HUES6 (cell line): Measurements from ENCODE around the gene PTPN20.
"Not testable (repeated sequence)": the region's sequence is repeated elsewhere in the genome, so short reads cannot be mapped to it uniquely, and the experiment has no call there.

Experiments used
- H3K27ac ChIP-seq: 2 replicates; pipeline ENCODE4 v1.7.0; 2013; ENCODE audit warnings: low read depth, mild to moderate bottlenecking, low read length, inconsistent platforms
- H3K27me3 ChIP-seq: 2 replicates; pipeline ENCODE4 v1.6.1; 2013; ENCODE audit warnings: low read length; ENCODE audit not compliant: control insufficient read depth, insufficient read depth
- H3K36me3 ChIP-seq: 2 replicates; pipeline ENCODE4 v1.6.1; 2013; ENCODE audit warnings: low read length; ENCODE audit not compliant: control insufficient read depth, insufficient read depth
- H3K4me1 ChIP-seq: 2 replicates; pipeline ENCODE4 v1.6.1; 2013; ENCODE audit warnings: low read length; ENCODE audit not compliant: control insufficient read depth, insufficient read depth
- H3K4me3 ChIP-seq: 2 replicates; pipeline ENCODE4 v1.5.1; 2013; ENCODE audit warnings: low read depth, low read length
- H3K9ac ChIP-seq: one replicate; pipeline ENCODE4 v1.6.1; 2013; ENCODE audit warnings: mild to moderate bottlenecking, low read length
- H3K9me3 ChIP-seq: 2 replicates; pipeline ENCODE4 v1.6.1; 2013; ENCODE audit warnings: low read depth, low read length; ENCODE audit not compliant: control insufficient read depth, insufficient read depth

PTPN20 gene

DNA sequence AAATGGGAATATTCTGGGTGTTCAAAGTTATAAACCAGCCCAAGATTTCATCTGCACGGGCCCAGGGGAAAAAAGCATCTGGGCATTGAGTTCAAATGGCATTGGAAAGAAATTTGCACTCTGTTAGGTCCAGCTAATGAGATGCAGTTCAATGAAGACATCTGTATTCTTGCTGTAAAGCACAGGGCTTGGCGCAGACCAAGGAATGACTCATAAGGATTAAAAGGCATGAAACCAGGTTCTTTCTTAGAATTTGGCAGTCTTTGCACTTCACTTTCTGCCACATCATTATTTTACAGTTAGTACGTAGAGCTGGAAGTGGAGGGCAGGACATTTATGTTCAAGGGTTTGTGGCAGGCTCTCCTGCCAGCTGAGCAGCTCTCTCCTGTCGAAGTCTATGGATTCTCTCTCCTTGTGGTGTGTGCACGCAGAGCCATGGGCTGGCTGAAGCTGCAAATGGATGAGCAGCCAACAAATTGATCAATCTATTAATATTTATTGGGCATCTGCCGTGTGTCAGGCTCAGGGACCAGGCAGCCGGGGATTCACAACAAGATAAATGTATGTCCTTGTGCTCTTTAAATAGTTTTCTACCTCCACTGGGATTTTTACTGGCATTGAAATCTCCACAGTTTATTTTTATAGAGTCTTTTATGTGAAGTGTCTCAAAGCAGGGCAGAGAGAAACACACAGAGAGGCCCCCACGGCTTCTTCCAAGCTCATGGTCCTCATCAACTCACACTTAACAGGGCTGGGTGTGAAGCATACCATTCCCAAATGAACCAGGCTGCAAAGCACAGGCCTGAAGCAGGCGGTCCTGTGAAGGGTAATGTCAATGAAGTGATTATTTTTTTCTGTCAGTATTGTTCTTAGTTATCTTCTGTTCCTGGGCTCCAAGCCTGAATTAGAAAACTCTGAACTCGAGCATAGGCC lies 3.8 kb upstream of the PTPN20 start:
- not testable (repeated sequence) for H3K27me3 ChIP-seq, H3K36me3 ChIP-seq, H3K9me3 ChIP-seq, H3K9ac ChIP-seq, H3K4me3 ChIP-seq, H3K4me1 ChIP-seq, H3K27ac ChIP-seq

GRCh38 chr10:46922498-46922897 lies 11.3 kb downstream of the PTPN20 start:
- H3K4me1 ChIP-seq, H3K27ac ChIP-seq, H3K27me3 ChIP-seq, H3K9me3 ChIP-seq, H3K9ac ChIP-seq, H3K4me3 ChIP-seq, H3K36me3 ChIP-seq: not testable (repeated sequence)

DNA sequence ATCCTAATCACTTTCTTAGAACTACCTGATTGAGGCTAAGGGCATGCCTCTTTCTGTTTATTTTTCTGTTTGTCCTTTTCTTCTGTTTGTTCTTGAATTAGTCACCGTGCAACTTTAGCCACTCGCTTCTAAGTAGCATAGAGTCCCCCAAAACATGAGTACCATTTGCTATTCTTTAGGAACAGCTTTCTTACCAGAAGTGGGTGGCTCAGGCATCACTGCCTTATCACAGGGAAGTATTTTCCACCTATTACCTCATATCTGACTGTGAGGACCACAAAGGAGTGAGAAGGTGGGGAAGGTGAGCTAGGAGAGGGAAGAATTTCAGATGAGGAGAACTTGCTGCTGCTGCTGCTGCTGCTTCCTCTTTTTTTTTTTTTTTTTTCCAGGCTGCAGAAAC lies 13.9 kb downstream of the PTPN20 start:
- H3K27ac ChIP-seq, H3K9ac ChIP-seq, H3K4me3 ChIP-seq, H3K4me1 ChIP-seq, H3K9me3 ChIP-seq, H3K36me3 ChIP-seq, H3K27me3 ChIP-seq: not testable (repeated sequence)

DNA sequence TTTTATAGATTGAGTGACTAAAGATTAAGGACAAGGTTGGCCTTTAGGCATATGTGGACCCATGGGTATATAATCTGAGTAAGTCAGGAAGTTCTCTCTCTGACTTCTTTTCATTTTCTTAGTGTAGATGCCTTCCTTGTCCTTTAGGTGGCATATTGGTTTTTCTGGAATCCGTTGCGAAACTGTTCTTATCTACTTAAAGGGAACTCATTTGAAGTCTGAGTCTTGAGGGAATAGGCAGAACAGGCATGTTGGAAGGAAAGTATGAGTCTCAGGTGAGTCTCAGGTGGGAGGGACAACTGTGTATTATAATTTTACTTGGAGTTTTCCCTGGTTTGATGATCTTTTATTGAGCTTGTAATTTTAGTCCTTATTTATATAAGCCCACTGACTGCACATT lies 14.6 kb downstream of the PTPN20 start:
- not testable (repeated sequence) for H3K4me1 ChIP-seq, H3K4me3 ChIP-seq, H3K36me3 ChIP-seq, H3K27ac ChIP-seq, H3K9ac ChIP-seq, H3K9me3 ChIP-seq, H3K27me3 ChIP-seq

- not testable (repeated sequence) for H3K4me3 ChIP-seq, H3K27ac ChIP-seq, H3K4me1 ChIP-seq, H3K27me3 ChIP-seq, H3K9ac ChIP-seq, H3K9me3 ChIP-seq, H3K36me3 ChIP-seq
Observed at GRCh38 chr10:46928810-46929209, 17.6 kb downstream of the PTPN20 start.

DNA sequence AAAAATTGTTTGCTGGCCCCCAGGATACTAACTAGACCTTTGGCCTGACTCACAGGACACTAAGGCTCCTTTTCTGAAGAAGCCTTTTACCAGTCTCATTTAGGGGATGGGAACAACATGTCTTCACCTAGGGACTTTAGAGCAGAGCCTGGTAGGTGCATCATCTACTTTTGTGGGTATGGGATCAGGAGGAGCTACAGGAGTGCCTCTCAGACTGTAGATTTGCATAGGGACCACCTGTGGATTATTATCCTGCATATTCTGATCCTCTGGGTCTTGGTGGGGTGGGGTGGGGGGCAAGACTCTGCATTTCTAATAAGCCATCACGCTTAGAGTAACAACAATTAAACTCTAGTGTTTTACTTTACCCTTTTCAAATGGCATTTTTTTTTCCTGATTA lies 21.2 kb downstream of the PTPN20 start:
- not testable (repeated sequence) for H3K4me1 ChIP-seq, H3K27me3 ChIP-seq, H3K27ac ChIP-seq, H3K4me3 ChIP-seq, H3K9me3 ChIP-seq, H3K9ac ChIP-seq, H3K36me3 ChIP-seq

DNA sequence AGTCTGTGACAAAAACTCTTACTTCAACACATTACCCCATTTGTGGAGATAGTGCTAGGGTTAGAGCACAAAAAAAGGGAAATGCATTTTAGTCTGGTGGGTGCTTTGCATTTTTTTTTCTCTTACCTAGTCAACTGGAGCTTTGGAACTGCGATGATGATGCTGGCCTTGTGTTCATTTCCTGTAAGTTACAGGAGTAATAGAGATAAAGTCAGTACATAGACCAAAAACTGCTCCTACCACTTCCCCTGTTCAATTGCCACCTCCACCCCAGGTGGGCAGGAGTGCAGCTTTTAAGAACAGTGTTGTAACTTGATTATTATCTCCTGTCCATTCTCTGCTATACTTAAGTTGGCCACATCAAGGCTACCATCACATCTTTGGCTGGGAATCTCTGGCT lies 29.9 kb downstream of the PTPN20 start:
- H3K27ac ChIP-seq, H3K9ac ChIP-seq, H3K4me3 ChIP-seq, H3K36me3 ChIP-seq, H3K9me3 ChIP-seq, H3K27me3 ChIP-seq, H3K4me1 ChIP-seq: not testable (repeated sequence)

DNA sequence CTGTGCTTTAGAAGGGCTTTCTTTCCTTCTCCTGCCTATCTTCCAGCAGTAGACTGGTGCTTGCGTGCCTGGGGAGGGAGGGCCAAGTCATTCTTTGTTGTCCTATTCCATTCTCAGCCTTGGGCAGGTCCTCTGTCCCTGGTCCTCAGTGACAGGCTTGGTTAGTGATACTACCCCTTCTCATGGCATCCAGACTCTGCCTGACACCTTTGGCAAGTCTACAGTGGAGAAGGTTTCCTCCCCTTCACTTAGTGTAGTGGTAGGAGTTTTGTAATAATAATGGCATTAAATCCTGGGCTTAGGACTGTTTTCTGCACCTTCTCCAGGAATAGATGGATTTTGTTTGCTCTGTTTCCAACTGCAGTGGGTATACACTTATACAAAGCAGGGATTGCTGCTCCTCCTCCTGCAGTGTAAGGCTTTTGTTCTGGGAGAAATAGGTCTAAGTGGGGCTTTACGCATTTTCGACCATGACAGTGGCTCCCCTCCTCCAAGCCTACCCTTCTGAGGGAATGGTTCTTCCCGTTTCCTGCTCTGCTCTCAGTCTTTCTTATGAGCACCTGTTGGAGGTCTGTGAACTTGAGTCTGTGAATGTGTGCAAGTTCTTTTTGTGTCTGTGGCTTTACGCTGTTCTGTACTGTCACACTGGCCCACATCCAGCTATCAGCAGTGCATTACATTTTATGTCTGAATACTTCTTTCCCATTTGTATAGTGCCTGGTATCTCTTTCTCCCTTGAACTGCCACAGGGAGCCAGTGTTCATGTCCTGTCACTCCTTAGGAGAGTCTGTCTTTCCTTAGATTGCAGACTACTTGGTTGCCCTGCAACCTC lies 37.7 kb downstream of the PTPN20 start:
- not testable (repeated sequence) for H3K9ac ChIP-seq, H3K36me3 ChIP-seq, H3K27ac ChIP-seq, H3K4me3 ChIP-seq, H3K9me3 ChIP-seq, H3K4me1 ChIP-seq, H3K27me3 ChIP-seq

DNA sequence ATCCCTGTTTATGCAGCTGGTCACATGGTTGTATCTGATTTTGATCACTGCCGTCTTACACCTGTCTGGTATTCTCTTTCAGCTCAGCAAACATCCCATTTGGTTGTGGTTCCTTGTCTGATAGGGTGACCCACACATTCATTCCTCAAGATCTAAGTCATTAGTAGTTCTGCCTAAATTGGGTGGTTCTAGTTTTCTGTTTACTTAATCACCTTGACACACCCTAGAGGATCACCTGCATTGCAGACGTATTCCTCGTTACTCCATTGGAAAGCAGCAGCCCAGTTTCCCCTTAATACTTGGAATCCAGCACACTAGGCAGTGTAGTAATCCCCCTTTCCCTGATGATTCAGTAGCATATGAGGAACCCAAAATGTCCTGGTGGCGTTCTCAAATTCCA lies 41.3 kb downstream of the PTPN20 start:
- H3K9ac ChIP-seq, H3K27me3 ChIP-seq, H3K27ac ChIP-seq, H3K4me1 ChIP-seq, H3K4me3 ChIP-seq, H3K9me3 ChIP-seq, H3K36me3 ChIP-seq: not testable (repeated sequence)

- not testable (repeated sequence) for H3K36me3 ChIP-seq, H3K9me3 ChIP-seq, H3K27me3 ChIP-seq, H3K4me1 ChIP-seq, H3K9ac ChIP-seq, H3K4me3 ChIP-seq, H3K27ac ChIP-seq
Observed at GRCh38 chr10:46960742-46961141, 49.5 kb downstream of the PTPN20 start.

GRCh38 chr10:46963356-46963755 lies 52.1 kb downstream of the PTPN20 start:
- not testable (repeated sequence) for H3K4me3 ChIP-seq

More at GRCh38 chr10:46963356-46963755, 52.1 kb downstream of the PTPN20 start:
- H3K27ac ChIP-seq, H3K27me3 ChIP-seq, H3K4me1 ChIP-seq, H3K9me3 ChIP-seq, H3K9ac ChIP-seq, H3K36me3 ChIP-seq: not testable (repeated sequence)
